Activated B cell treated with CpG ODN at 0.5 μM for 24 hours (primary cell): ENCODE measurements around the gene KDM8. TPM values are rescaled to one million over a fixed set of nuclear protein-coding genes. Genes with fewer than 3 reads are reported as not detected.

Source experiments
- ATAC-seq: fragments of 200-7000 bp; cut with Tn5 transposase; one replicate; pipeline ENCODE4 v1.10.0; 2021; ENCODE audit warnings: low read depth, mild to moderate bottlenecking, moderate library complexity
- CTCF ChIA-PET: fragments of 350-600 bp; sonication (Branson Sonifier 250); formaldehyde crosslinking; loops from one replicate; lab custom pipeline; 2021; ENCODE audit warnings: antibody characterized with exemption; lab: Charles Lee
- POLR2A ChIA-PET: fragments of 350-600 bp; sonication (Branson Sonifier 250); formaldehyde crosslinking; loops from one replicate; lab custom pipeline; 2021; ENCODE audit warnings: antibody characterized with exemption; lab: Charles Lee
- DNase-seq: peaks from one replicate; pipeline ENCODE4 v3.0.0; 2022
- H3K27ac Mint-ChIP-seq: one replicate; pipeline ENCODE4 v1.8.0; 2020; ENCODE audit warnings: mixed read lengths
- H3K27me3 Mint-ChIP-seq: one replicate; pipeline ENCODE4 v1.8.0; 2021; ENCODE audit warnings: mixed read lengths
- H3K36me3 Mint-ChIP-seq: one replicate; pipeline ENCODE4 v1.8.0; 2021; ENCODE audit warnings: low read depth, mixed read lengths
- H3K4me1 Mint-ChIP-seq: one replicate; pipeline ENCODE4 v1.8.0; 2021; ENCODE audit warnings: mixed read lengths
- H3K4me3 Mint-ChIP-seq: one replicate; pipeline ENCODE4 v1.8.0; 2020; ENCODE audit warnings: mild to moderate bottlenecking, mixed read lengths
- H3K9me3 Mint-ChIP-seq: one replicate; pipeline ENCODE4 v1.8.0; 2020; ENCODE audit warnings: mixed read lengths
- intact Hi-C: fragments of 100-400 bp; cut with micrococcal nuclease; formaldehyde crosslinking; loops from one replicate; pipeline ENCODE4 v1.15.1; 2024
- total RNA-seq: library from RNA; stranded (reverse); gene quantifications from 2 replicates; pipeline ENCODE4 v1.2.3, GENCODE V29; 2022
- TF ChIP-seq, protein P1 (sequence below): fragments of 200-600 bp; IDR thresholded peaks from one replicate; pipeline ENCODE4 v1.8.0; 2022; ENCODE audit warnings: antibody characterized with exemption, mild to moderate bottlenecking

The KDM8 gene
- total RNA-seq, 1 donor from 2014 or later: 17.9 TPM

DNA sequence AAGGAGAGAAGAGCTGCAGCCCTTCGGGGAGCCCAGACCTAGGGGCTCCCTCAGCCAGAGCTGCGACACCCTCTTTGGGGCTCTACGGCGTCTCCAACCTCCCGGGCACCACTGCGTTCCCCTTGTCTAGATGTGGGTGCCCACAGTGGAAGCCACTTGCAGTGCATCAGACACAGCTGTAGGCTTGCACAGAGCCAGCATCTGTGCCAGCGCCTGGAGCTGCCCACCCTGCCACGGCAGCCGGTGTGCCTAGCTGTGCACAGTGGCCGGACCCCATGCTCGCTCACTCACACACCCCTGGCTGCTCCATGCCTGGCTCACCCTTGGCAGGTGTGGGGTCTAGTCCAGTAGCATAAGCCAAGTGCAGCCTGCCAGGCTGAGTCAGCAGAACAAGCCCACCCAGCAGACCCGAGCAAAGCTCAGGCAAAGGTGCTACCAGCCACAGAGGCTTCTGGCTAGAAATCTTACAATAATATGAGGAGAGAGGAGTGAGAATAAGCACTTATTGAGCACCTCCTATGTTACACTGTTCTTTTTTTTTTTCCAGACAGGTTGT, 12.9 kb upstream of the KDM8 start:
- H3K27ac Mint-ChIP-seq: no peak overlapping the region
- no peak overlapping the region for H3K4me3 Mint-ChIP-seq
- peaks cover 9% of the 10 kb centered on the region for H3K9me3 Mint-ChIP-seq
- ChIA-PET POLR2A (no interaction called here), CTCF (interaction anchor here (0.7 to 1.1 kb wide), 2 partner anchors 20 to 44 kb away, joined by 3 to 5 read pairs; no protein-coding TSS in a partner anchor)
- DNase-seq (no peak), ATAC-seq (no peak)
- no peaks in the 10 kb centered on the region for H3K27me3 Mint-ChIP-seq
- TF ChIP-seq, protein P1, sequence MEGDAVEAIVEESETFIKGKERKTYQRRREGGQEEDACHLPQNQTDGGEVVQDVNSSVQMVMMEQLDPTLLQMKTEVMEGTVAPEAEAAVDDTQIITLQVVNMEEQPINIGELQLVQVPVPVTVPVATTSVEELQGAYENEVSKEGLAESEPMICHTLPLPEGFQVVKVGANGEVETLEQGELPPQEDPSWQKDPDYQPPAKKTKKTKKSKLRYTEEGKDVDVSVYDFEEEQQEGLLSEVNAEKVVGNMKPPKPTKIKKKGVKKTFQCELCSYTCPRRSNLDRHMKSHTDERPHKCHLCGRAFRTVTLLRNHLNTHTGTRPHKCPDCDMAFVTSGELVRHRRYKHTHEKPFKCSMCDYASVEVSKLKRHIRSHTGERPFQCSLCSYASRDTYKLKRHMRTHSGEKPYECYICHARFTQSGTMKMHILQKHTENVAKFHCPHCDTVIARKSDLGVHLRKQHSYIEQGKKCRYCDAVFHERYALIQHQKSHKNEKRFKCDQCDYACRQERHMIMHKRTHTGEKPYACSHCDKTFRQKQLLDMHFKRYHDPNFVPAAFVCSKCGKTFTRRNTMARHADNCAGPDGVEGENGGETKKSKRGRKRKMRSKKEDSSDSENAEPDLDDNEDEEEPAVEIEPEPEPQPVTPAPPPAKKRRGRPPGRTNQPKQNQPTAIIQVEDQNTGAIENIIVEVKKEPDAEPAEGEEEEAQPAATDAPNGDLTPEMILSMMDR: no peak
- intact Hi-C loops: no loop called here
- H3K36me3 Mint-ChIP-seq: no peaks in the 10 kb centered on the region
- H3K4me1 Mint-ChIP-seq: peaks cover 1% of the 10 kb centered on the region

DNA sequence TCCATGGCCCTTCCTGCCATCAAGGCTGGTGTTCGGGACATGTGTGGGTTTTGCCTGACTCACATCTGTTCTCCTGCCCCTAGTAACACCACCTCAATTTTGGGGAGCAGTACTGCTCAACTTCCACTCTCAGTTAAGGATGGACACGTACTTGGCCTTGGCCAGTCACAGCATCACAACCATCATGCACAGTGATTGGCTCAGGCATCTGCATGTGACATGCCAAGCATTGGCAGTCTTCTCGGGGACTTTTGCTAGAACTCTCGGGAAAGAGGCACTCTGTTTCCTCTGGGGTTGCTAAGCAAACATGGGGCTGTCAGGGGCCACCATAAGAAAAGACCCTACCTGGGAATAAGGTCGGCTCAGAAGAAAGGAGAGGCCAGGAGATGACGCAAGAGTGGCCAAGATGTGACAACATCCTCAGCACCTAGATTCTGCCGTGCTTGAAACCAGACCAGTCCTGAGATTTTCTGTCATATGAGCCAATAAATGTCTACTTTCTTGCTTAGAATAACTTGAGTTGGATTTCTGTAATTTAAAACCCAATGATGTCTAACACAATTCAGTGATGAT, 11.9 kb upstream of the KDM8 start:
- Mint-ChIP-seq H3K4me1 (peaks cover 1% of the 10 kb centered on the region), H3K9me3 (peaks cover 9% of the 10 kb centered on the region), H3K36me3 (no peaks in the 10 kb centered on the region), H3K4me3 (no peak overlapping the region), H3K27me3 (no peaks in the 10 kb centered on the region), H3K27ac (no peak overlapping the region)
- intact Hi-C loops: no loop called here
- POLR2A ChIA-PET: no interaction called here
- DNase-seq (no peak), ATAC-seq (no peak)
- TF ChIP-seq, protein P1: no peak
- CTCF ChIA-PET: no interaction called here

DNA sequence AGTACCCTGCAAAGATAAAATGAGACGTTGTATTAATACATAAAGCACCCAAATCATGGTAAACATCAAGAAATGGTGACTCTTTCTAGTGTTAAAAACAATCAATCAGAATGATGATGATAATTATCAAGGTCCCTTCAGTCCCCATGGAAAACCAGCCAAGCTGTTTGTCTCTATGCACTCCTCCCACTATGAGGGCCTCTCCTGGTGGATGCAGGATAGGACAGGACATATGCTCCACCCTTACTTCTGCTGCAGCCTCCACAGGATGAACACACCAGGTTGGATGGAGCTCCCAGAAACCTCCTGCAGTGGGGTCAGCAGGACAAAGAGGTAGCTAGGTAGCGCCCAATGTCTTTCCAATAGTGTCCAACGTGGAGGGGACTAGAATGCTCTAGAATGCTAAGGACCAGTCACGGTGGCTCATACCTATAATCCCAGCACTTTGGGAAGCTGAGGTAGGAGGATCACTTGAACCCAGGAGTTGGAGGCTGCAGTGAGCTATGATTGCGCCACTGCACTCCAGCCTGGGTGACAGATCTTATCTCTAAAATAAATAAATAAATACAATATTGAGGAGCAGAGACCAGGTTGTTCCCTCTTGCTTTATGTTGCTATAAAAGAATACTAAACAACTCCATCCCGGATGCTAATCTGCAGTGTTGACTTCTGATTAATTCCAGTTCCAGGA, 9.9 kb upstream of the KDM8 start:
- H3K9me3 Mint-ChIP-seq: peaks cover 9% of the 10 kb centered on the region
- ATAC-seq: no peak
- no peak for DNase-seq
- H3K36me3 Mint-ChIP-seq: no peaks in the 10 kb centered on the region
- no peak overlapping the region for H3K4me3 Mint-ChIP-seq
- H3K27ac Mint-ChIP-seq: no peak overlapping the region
- POLR2A ChIA-PET: interaction anchor here (0.6 to 1.7 kb wide), 2 partner anchors 10 to 213 kb away, joined by 5 to 10 read pairs; partner anchors contain the start of gene KDM8
- CTCF ChIA-PET: no interaction called here
- intact Hi-C loops: no loop called here
- H3K4me1 Mint-ChIP-seq: peaks cover 4% of the 10 kb centered on the region
- TF ChIP-seq, protein P1: no peak
- H3K27me3 Mint-ChIP-seq: no peaks in the 10 kb centered on the region

DNA sequence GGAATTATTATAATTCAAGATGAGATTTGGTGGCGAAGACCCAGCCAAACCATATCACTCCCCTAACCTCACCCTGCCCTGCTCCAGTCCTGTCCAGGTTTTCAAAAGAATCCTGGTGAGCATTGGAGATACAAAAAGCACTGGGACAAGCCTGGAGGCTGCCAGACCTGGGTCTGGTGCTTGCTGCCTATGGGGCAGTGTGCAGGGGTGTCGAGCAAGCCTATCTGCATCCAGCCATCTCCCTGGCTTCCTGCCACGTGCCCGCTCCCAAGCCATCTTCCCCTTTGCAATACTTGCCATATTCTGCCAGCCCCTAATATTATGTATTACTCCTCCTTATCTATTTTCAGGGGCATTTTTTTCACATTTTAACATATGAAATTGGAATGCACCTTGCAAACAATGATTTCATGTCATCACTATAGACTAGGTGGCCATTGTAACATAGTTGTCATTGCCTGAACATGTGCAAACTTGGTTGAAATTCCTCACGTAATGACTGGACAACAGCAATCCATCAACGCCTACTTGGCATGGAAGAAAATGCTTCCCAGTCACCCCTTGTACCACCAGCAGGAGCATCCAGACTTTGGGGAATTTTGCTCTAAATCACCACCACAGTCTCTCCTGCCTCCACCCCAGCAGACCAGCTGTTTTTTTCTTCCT, 8.1 kb upstream of the KDM8 start:
- H3K4me3 Mint-ChIP-seq: no peak overlapping the region
- H3K4me1 Mint-ChIP-seq: peaks cover 22% of the 10 kb centered on the region
- intact Hi-C loops: no loop called here
- no peak for DNase-seq
- no peaks in the 10 kb centered on the region for H3K36me3 Mint-ChIP-seq
- H3K27ac Mint-ChIP-seq: no peak overlapping the region
- TF ChIP-seq, protein P1: no peak
- peaks cover 13% of the 10 kb centered on the region for H3K9me3 Mint-ChIP-seq
- no peak for ATAC-seq
- H3K27me3 Mint-ChIP-seq: no peaks in the 10 kb centered on the region
- ChIA-PET CTCF (interaction anchor here (1.4 kb wide), 1 partner anchor 16 kb away, joined by 7 read pairs; no protein-coding TSS in a partner anchor), POLR2A (no interaction called here)
